AG09319 (cell line): ENCODE results near the gene PSTPIP1.
"Not testable (repeated sequence)": the region's sequence is repeated elsewhere in the genome, so short reads cannot be mapped to it uniquely, and the experiment has no call there.

Source experiments
- DNase-seq: peaks from one replicate; pipeline ENCODE4 v3.0.0-alpha.2; 2010; ENCODE audit warnings: low read depth; ENCODE audit errors: extremely low read depth
- CTCF ChIP-seq: IDR thresholded peaks from 2 replicates; pipeline ENCODE4 v1.5.1; 2011; ENCODE audit warnings: low read depth, mild to moderate bottlenecking, inconsistent platforms, low read length, moderate library complexity

PSTPIP1 gene

DNA sequence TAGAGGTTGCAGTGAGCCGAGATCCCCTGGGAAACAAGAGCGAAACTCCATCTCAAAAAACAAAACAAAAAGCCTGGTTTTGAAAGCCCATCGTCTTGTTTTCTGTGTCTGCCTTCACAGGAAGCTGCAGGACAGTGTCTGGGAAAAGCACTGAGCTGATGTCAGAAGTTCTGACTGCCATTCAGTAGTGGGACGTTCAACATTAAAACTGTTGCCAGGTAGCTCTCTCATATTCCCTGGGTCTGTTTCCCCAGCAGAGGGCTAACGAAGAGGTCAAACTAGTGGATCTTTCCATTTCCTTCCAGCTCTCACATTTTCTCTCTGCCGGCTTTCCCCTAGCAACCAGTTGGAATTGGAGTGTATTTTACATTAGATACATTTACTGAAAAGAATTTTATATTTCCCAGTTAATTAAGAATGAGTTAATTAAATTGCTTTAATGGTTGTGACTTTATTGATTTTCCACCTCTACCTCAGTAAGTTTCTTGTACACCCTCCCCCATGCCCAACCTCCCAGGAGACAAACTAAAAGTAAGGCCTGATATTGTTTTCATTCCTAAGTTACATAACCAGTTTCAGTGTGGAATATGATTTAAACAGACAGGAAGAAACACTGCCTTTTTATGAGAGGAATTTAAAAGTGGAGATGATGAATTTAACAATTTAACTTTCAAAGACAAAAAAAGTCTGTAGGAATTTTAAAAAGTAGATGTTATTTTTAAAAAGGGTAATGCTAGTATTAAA, 33.5 kb upstream of the PSTPIP1 start:
- no peak for DNase-seq

GRCh38 chr15:76962337-76963013, 32.5 kb upstream of the PSTPIP1 start:
- TF ChIP-seq CTCF, result no peak
- DNase-seq, result no peak

More for the DNA sequence above, 33.5 kb upstream of the PSTPIP1 start:
- TF ChIP-seq CTCF, result no peak

- TF ChIP-seq CTCF, result no peak
Observed at GRCh38 chr15:76963596-76963995, 31.3 kb upstream of the PSTPIP1 start.

DNA sequence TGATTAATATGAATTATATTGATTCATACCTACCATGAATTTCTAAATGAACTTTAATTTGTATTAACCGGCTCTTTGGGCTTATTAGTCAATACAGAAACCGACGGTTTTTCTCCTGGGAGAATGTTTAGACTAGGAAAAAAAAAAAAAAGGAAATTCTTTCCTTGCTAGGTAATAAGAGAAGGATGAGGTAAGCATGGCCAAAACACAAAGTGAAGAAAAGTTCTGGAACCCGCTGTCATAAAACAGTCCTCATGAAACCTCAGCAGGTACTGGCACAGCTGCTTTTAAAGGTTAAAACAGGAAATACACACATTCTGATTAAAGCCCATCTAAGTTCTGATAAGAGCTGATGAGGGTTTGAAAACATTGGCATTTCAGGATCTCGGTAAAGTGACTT, 30.8 kb upstream of the PSTPIP1 start:
- no peak for TF ChIP-seq CTCF
- DNase-seq, result no peak

More at GRCh38 chr15:76963596-76963995, 31.3 kb upstream of the PSTPIP1 start:
- no peak for DNase-seq

DNA sequence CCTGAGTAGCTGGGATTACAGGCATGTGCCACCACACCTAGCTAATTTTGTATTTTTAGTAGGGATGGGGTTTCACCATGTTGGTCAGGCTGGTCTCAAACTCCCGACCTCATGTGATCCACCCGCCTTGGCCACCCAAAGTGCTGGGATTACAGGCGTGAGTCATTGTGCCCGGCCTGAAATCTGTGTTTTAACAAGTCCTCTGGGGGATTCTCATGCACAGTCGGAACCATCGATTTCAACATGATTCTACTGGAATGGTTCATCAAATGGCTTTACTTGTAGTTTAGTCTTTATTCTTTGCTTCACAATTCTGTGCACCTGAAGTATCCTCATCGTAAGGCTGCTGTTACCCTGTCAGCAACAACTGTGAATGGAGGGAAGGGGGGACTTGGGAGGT, 28.9 kb upstream of the PSTPIP1 start:
- DNase-seq, result not testable (repeated sequence)

- no peak for TF ChIP-seq CTCF
- DNase-seq, result no peak
Observed at GRCh38 chr15:76967067-76967466, 27.9 kb upstream of the PSTPIP1 start.

GRCh38 chr15:76968306-76968705, 26.6 kb upstream of the PSTPIP1 start:
- no peak for TF ChIP-seq CTCF
- DNase-seq, result no peak
